Panc1 (cell line): ENCODE results near the gene RMRP. TPM values are rescaled to one million over a fixed set of nuclear protein-coding genes. Genes with fewer than 3 reads are reported as not detected.

ENCODE experiments used
- ATAC-seq: fragments of 200-7000 bp; cut with Tn5 transposase; 2 replicates; pipeline ENCODE4 v1.9.1; 2020; ENCODE audit warnings: mild to moderate bottlenecking, moderate library complexity
- BruUV-seq: library from RNA; stranded (reverse); fragments of 400-500 nt; replicated peaks from 2 replicates; lab custom pipeline; 2021; lab: Mats Ljungman, UMichigan
- CTCF ChIA-PET: fragments of 300-600 bp; sonication (Branson Sonifier 250); formaldehyde crosslinking; loops from one replicate; lab custom pipeline; 2022; ENCODE audit warnings: antibody characterized with exemption; lab: Charles Lee
- POLR2A ChIA-PET: fragments of 300-600 bp; sonication (Branson Sonifier 250); formaldehyde crosslinking; loops from one replicate; lab custom pipeline; 2022; ENCODE audit warnings: antibody characterized with exemption; lab: Charles Lee
- DNase-seq: peaks from one replicate; pipeline ENCODE4 v3.0.0-alpha.2; 2010; ENCODE audit warnings: low read depth, low spot score
- H3K27ac ChIP-seq: 2 replicates; pipeline ENCODE4 v1.5.1; 2011; ENCODE audit warnings: mild to moderate bottlenecking, low read length, inconsistent platforms
- H3K27me3 ChIP-seq: fragments of 200-500 bp; sonication (Bioruptor generic); 2 replicates; pipeline ENCODE4 v1.6.0; 2014; ENCODE audit warnings: low read length, inconsistent platforms; ENCODE audit not compliant: control insufficient read depth, insufficient read depth
- H3K36me3 ChIP-seq: fragments of 200-500 bp; sonication (Bioruptor generic); 2 replicates; pipeline ENCODE4 v1.5.1; 2014; ENCODE audit warnings: inconsistent platforms, mild to moderate bottlenecking, low read length, moderate library complexity; ENCODE audit not compliant: control insufficient read depth, insufficient read depth
- H3K4me1 ChIP-seq: 2 replicates; pipeline ENCODE4 v1.5.1; 2011; ENCODE audit warnings: inconsistent platforms, mild to moderate bottlenecking, low read length, moderate library complexity; ENCODE audit not compliant: control insufficient read depth, insufficient read depth
- H3K4me3 ChIP-seq, 2 experiments: 2 replicates each; pipeline ENCODE4 v1.5.1; 2011 to 2012; ENCODE audit warnings: low read depth in 2 of 2, low read length in 2 of 2, mild to moderate bottlenecking in 2 of 2, inconsistent platforms in 1 of 2, moderate library complexity in 1 of 2
- H3K9me3 ChIP-seq: fragments of 200-500 bp; sonication (Bioruptor generic); 2 replicates; pipeline ENCODE4 v1.5.1; 2014; ENCODE audit warnings: low read depth, mild to moderate bottlenecking, inconsistent platforms, low read length, moderate library complexity; ENCODE audit not compliant: control insufficient read depth, insufficient read depth
- CTCF ChIP-seq: fragments of 450-650 bp; IDR thresholded peaks from 2 replicates; pipeline ENCODE4 v1.5.1; 2017; ENCODE audit warnings: mild to moderate bottlenecking
- POLR2AphosphoS5 ChIP-seq: IDR thresholded peaks from 2 replicates; pipeline ENCODE4 v1.6.1; 2012; ENCODE audit warnings: mild to moderate bottlenecking, low read depth, low read length, moderate library complexity
- REST ChIP-seq, 2 experiments: IDR thresholded peaks; 2 replicates each; pipeline ENCODE4 v1.6.1; 2011 to 2012; ENCODE audit warnings: low read depth in 2 of 2, control low read depth in 1 of 2, low read length in 1 of 2, mild to moderate bottlenecking in 1 of 2, moderate library complexity in 1 of 2; ENCODE audit not compliant: insufficient read depth in 1 of 2
- SIN3A ChIP-seq: IDR thresholded peaks from 2 replicates; pipeline ENCODE4 v1.6.1; 2012; ENCODE audit warnings: low read depth, mild to moderate bottlenecking, low read length, moderate library complexity, borderline replicate concordance; ENCODE audit not compliant: insufficient read depth
- TCF7L2 ChIP-seq: IDR thresholded peaks from 2 replicates; pipeline ENCODE4 v1.6.1; 2011; ENCODE audit warnings: mild to moderate bottlenecking, low read depth, low read length, inconsistent platforms
- in situ Hi-C: cut with HindIII; loops from 2 replicates; pipeline ENCODE4 v1.10.0; 2016; ENCODE audit warnings: low sequenced_read_pairs, low pct_unique_long_range_greater_than_20kb
- intact Hi-C: fragments of 100-400 bp; cut with micrococcal nuclease; formaldehyde crosslinking; loops from one replicate; pipeline ENCODE4 v1.10.0; 2022; ENCODE audit not compliant: unreplicated experiment
- total RNA-seq: library from RNA; stranded (reverse); gene quantifications from one replicate; pipeline ENCODE4 v1.2.1, GENCODE V29; 2021; ENCODE audit not compliant: unreplicated experiment

RMRP gene
- total RNA-seq, 1 experiment from 2014 or later = 29,896 TPM

GRCh38 chr9:35665471-35665818 lies 7.6 kb upstream of the RMRP start:
- Histone ChIP-seq H3K9me3 (no peaks in the 10 kb centered on the region), H3K4me3 (peak overlapping the region; percentile 64 to 83), H3K27ac (peak overlapping the region; percentile 97), H3K4me1 (peaks cover 48% of the 10 kb centered on the region), H3K36me3 (peaks cover 3% of the 10 kb centered on the region), H3K27me3 (no peaks in the 10 kb centered on the region)
- POLR2A ChIA-PET = interaction anchor here (0.6 to 1.0 kb wide), 2 partner anchors 24 to 67 kb away, joined by 7 read pairs; partner anchors contain the start of genes CREB3 and TLN1
- in situ Hi-C loops = no loop called here
- CTCF ChIA-PET = interaction anchor here (0.6 to 1.6 kb wide), 4 partner anchors 24 to 125 kb away, joined by 3 to 4 read pairs (median 4); partner anchors contain the start of gene TPM2
- TF ChIP-seq REST (IDR thresholded peaks at IDR 0.05; ENCODE audit: insufficient read depth in 1 of 2, low read depth in 2 of 2, low read length in 1 of 2) (no peak), SIN3A (no peak), CTCF (no peak), POLR2AphosphoS5 (no peak), TCF7L2 (no peak)
- no peak for ATAC-seq
- intact Hi-C loops = no loop called here
- no peak for DNase-seq
- BruUV-seq = no TSS peak

GRCh38 chr9:35664531-35665470 lies 7.0 kb upstream of the RMRP start, which contains the start of gene ARHGEF39:
ARHGEF39 (minus strand) TSS chr9:35665195; CDS start chr9:35665169, 26 bp downstream.
- TF ChIP-seq CTCF (no peak), TCF7L2 (peak; percentile 43; the same call in 1 of the 2 replicates), POLR2AphosphoS5 (no peak), REST (IDR thresholded peaks at IDR 0.05; ENCODE audit: insufficient read depth in 1 of 2, low read depth in 2 of 2, low read length in 1 of 2) (no peak), SIN3A (no peak)
- POLR2A ChIA-PET = interaction anchor here (0.6 to 1.0 kb wide), 3 partner anchors 30 to 129 kb away, joined by 7 to 8 read pairs (median 7); partner anchors contain the start of genes CREB3 and TLN1
- Histone ChIP-seq H3K4me3 (peak within 1 kb of the TSS; percentile 64 to 83), H3K4me1 (peaks cover 55% of the 10 kb centered on the region), H3K9me3 (no peaks in the 10 kb centered on the region), H3K27me3 (no peaks in the 10 kb centered on the region), H3K36me3 (peaks cover 3% of the 10 kb centered on the region), H3K27ac (peak within 1 kb of the TSS; percentile 97)
- in situ Hi-C loops (no loop called here), intact Hi-C loops (loop anchor here (5.0 kb wide), 1 partner anchor 62 kb away; no protein-coding TSS in a partner anchor)
- CTCF ChIA-PET = interaction anchor here (0.6 to 1.6 kb wide), 6 partner anchors 20 to 74 kb away, joined by 3 to 4 read pairs (median 3); partner anchors contain the start of gene TPM2
- no TSS peak for BruUV-seq
- ATAC-seq (peak; percentile 93), DNase-seq (no peak)
